HG02973 (cell line): Measurements from ENCODE around the gene PPP2R5A.
"Not testable (repeated sequence)": the region's sequence is repeated elsewhere in the genome, so short reads cannot be mapped to it uniquely, and the experiment has no call there.

Source experiments
- ATAC-seq: cut with Tn5 transposase; IDR thresholded peaks from one replicate; pipeline ENCODE4 v1.9.1; 2021; ENCODE audit warnings: moderate library complexity; ENCODE audit not compliant: unreplicated experiment

PPP2R5A gene

DNA sequence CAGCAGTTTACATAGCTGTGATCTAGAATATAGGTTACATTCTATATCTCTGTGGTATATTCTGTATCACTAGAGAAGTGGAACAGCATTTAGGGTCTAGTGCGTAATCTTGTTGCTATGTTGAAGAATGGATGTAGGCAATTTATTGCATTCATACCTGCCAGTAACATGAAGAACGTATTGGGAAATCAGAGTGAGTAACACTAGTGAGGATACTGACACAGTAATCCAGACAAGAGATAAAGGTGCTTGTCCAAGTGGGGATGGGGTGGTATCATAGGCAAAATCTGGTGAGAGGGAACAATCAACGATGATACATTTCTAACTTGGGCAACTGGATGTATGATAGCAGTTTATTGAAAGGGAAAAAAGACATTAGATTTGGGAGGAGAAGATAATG, 9.8 kb downstream of the PPP2R5A start:
- ATAC-seq: no peak

- ATAC-seq: no peak
Observed at GRCh38 chr1:212295579-212295978, 10.4 kb downstream of the PPP2R5A start.

DNA sequence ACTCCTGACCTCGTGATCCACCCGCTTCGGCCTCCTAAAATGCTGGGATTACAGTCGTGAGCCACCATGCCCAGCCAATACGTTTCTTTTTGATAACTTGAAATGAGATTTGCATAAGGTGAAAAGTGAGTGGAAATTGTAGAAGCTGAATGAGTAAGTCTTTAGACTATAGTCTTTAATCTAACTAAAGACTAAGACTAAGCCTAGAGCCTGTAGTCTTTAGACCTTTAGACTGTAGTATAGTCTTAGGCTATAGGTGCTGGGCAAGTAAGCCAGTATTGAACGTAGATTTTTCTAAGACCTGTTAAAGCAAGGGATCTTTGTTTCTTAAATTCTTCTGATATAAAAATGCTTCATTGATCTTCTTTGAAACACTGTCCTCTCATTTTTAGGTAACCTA, 12.1 kb downstream of the PPP2R5A start:
- ATAC-seq: no peak

- no peak for ATAC-seq
Observed at GRCh38 chr1:212301580-212301979, 16.4 kb downstream of the PPP2R5A start.

DNA sequence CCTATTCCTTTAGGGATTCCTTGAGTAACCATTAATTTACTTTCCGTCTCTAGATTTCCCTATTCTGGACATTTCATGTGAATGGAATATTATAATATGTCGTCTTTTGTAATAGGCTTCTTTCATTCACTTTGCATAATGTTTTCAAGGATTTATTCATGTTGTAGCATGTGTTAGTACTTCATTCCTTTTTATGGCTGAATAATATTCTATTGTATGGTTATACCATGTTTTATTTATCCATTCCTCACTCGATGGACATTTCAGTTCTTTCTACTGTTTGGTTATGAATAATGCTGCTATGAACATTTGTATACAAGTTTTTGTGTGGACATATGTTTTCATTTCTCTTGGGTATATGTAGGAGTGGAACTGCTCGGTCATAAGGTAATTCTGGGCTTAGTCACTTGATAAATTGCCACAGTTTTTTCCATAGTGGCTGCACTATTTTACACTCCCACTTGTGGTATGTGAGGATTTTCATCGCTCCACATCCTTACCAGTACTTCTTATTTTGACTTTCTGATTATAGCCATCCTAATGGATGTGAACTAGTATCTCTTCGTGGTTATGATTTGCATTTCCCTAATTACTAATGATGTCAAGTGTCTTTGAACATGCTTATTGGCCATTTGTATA, 17.7 kb downstream of the PPP2R5A start:
- ATAC-seq: no peak

DNA sequence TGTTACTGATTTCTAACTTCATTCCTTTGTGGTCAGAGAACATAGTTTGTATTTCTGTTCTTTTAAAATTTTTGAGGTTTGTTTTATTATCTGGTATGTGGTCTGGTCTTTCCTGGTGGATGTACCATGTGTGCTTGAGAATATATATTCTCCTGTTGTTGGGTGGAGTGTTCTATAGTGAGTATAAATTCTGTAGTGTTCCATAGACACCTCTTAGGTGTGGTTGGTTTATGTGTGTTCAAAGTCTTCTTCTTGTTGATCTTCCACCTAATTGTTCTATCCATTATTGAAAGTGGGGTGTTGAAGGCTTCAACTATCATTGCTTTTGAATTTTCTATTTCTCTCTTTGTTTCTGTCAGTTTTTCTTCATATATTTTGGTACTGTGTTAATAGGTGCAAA, 20.1 kb downstream of the PPP2R5A start:
- ATAC-seq: no peak

GRCh38 chr1:212305984-212306452, 20.8 kb downstream of the PPP2R5A start:
- ATAC-seq: not testable (repeated sequence)

- ATAC-seq: no peak
Observed at GRCh38 chr1:212309967-212310366, 24.8 kb downstream of the PPP2R5A start.

DNA sequence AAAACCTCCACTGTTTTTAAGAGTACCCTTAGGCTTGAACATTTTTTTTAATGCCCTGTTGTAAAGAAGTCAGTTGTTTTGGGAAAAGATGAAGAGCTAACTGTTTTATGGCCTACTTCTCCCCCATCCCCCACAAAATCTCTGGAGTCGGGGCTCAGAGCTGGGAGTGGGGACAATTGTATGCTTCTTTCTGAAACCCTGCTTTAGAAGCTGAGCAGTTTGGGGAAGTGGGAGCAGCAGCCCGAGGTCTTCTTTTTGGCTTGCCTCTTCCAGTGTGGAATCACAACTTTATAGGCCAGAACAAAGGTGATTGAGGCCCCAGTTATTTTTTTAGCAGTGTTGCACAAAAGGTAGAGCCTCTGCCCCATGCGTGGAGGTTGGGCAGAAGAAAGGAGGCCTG, 25.2 kb downstream of the PPP2R5A start:
- ATAC-seq: no peak

GRCh38 chr1:212311836-212312497, 26.8 kb downstream of the PPP2R5A start:
- no peak for ATAC-seq

- no peak for ATAC-seq
Observed at GRCh38 chr1:212313616-212314015, 28.4 kb downstream of the PPP2R5A start.

- no peak for ATAC-seq
Observed at GRCh38 chr1:212315184-212315583, 30.0 kb downstream of the PPP2R5A start.

- ATAC-seq: no peak
Observed at GRCh38 chr1:212315907-212316306, 30.7 kb downstream of the PPP2R5A start.

DNA sequence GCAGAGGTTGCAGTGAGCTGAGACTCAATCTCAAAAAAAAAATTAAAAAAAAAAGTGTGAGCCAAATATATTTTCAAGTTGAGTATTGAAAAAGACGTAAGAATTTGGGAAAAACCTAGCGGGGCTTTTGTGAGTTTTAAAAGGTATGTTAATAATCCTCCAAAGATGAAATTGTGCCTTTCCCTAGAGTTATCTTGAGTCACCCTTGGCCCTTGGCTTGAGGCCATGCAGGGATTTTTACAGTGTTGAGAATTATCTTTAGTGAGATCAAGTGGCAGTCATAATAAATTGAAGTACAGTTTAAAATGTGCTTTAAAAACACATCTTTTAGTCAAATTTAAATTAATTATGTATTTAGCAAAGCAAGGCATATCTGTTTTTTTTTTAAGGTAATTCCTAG, 32.7 kb downstream of the PPP2R5A start:
- ATAC-seq: no peak

DNA sequence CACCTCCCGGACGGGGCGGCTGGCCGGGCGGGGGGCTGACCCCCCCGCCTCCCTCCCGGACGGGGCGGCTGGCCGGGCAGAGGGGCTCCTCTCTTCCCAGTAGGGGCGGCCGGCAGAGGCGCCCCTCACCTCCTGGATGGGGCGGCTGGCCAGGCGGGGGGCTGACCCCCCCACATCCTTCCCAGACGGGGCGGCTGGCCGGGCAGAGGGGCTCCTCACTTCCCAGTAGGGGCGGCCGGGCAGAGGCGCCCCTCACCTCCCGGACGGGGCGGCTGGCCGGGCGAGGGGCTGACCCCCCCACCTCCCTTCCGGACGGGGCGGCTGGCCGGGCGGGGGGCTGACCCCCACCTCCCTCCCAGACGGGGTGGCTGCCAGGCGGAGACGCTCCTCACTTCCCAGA, 35.8 kb downstream of the PPP2R5A start:
- ATAC-seq: not testable (repeated sequence)

GRCh38 chr1:212323066-212323465, 37.9 kb downstream of the PPP2R5A start:
- no peak for ATAC-seq

- no peak for ATAC-seq
Observed at GRCh38 chr1:212326541-212326940, 41.3 kb downstream of the PPP2R5A start.

DNA sequence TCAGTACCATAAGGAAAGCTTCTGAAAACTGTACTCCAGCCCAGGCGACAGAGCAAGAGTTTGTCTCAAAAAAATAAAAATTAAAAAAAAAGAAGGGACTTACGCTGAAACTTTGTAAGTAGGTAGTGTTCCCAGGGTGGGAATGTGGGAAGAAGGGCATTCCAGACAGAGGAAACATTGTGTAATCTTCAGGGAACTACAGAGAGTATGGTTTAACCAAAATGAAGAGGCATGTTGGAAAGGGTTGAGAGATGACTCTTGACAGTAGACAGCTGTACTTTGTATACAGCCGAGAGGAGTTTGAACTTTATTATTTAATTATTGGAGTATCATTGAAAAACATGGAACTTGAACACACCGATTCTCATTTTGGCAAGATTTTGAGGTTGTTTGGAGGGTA, 43.0 kb downstream of the PPP2R5A start:
- no peak for ATAC-seq

GRCh38 chr1:212329105-212329504, 43.9 kb downstream of the PPP2R5A start:
- ATAC-seq: no peak

GRCh38 chr1:212341090-212341489, 55.9 kb downstream of the PPP2R5A start:
- no peak for ATAC-seq

DNA sequence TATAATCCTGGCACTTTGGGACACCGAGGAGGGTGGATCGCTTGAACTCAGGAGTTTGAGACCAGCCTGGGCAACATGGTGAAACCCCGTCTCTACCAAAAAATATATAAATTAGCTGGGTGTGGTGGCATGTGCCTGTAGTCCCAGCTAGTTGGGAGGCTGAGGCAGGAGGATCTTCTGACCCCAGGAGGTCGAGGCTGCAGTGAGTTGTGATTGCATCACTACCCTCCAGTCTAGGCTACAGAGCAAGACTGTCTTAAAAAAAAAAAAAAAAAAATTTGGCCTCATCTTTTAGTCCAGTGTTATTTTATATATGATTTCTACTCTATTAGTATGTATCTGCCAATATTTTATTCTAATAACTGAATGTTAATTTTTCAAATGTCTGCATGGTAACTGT, 59.7 kb downstream of the PPP2R5A start:
- no peak for ATAC-seq

DNA sequence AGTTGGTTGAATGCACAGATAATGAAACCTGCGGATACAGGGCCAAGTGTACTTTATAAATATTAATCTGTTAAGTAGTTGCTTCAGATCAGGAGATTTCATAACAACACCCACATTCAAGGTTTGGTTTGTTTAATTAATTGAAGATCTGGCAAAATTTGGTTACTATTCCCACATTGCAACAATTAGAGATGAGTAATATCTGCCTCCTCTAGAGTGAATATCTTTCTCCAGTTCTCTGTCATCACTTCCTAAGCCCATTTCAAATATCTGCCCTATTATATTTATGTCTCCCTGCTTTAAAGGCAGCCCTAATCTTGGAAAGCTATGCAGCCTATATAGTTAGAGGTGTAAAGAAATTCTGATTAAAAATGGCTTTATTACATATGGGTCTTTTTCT, 61.4 kb downstream of the PPP2R5A start:
- no peak for ATAC-seq
